Astrocyte of the spinal cord (primary cell): Measurements from ENCODE around the gene ATP2B1.

Experiments
- DNase-seq: peaks from one replicate; pipeline ENCODE4 v3.0.0; 2011; ENCODE audit warnings: low read depth, low spot score
- H3K4me3 ChIP-seq: 2 replicates; pipeline ENCODE4 v1.5.1; 2011; ENCODE audit warnings: low read depth, mild to moderate bottlenecking, low read length, moderate library complexity
- CTCF ChIP-seq: IDR thresholded peaks from 2 replicates; pipeline ENCODE4 v1.5.1; 2012; ENCODE audit warnings: low read depth, mild to moderate bottlenecking, low read length, inconsistent platforms
- in situ Hi-C: cut with HindIII; loops from 2 replicates; pipeline ENCODE4 v1.10.0; 2017; ENCODE audit warnings: low sequenced_read_pairs

Gene ATP2B1

GRCh38 chr12:89686311-89686710 lies 22.3 kb downstream of the ATP2B1 start:
- no peak overlapping the region for H3K4me3 ChIP-seq
- in situ Hi-C loops: no loop called here
- TF ChIP-seq CTCF: no peak
- DNase-seq: no peak

GRCh38 chr12:89685363-89685972 lies 23.2 kb downstream of the ATP2B1 start:
- DNase-seq: no peak
- TF ChIP-seq CTCF: no peak
- in situ Hi-C loops: no loop called here
- no peak overlapping the region for H3K4me3 ChIP-seq

GRCh38 chr12:89684136-89684535 lies 24.5 kb downstream of the ATP2B1 start:
- in situ Hi-C loops: no loop called here
- DNase-seq: no peak
- H3K4me3 ChIP-seq: no peak overlapping the region
- TF ChIP-seq CTCF: no peak

- DNase-seq: no peak
- TF ChIP-seq CTCF: no peak
- in situ Hi-C loops: no loop called here
- no peak overlapping the region for H3K4me3 ChIP-seq
These were observed 26.4 kb downstream of the ATP2B1 start for GRCh38 chr12:89682284-89682683.

GRCh38 chr12:89680409-89680808 lies 28.2 kb downstream of the ATP2B1 start:
- no peak for TF ChIP-seq CTCF
- no peak for DNase-seq
- H3K4me3 ChIP-seq: no peak overlapping the region
- in situ Hi-C loops: no loop called here

GRCh38 chr12:89679631-89680030 lies 29.0 kb downstream of the ATP2B1 start:
- no peak overlapping the region for H3K4me3 ChIP-seq
- in situ Hi-C loops: no loop called here
- TF ChIP-seq CTCF: no peak
- DNase-seq: no peak

- in situ Hi-C loops: no loop called here
- no peak for DNase-seq
- no peak for TF ChIP-seq CTCF
- H3K4me3 ChIP-seq: no peak overlapping the region
These were observed 30.4 kb downstream of the ATP2B1 start for GRCh38 chr12:89678225-89678624.
